ENCODE data around the gene RMDN2.

RMDN2 gene

DNA sequence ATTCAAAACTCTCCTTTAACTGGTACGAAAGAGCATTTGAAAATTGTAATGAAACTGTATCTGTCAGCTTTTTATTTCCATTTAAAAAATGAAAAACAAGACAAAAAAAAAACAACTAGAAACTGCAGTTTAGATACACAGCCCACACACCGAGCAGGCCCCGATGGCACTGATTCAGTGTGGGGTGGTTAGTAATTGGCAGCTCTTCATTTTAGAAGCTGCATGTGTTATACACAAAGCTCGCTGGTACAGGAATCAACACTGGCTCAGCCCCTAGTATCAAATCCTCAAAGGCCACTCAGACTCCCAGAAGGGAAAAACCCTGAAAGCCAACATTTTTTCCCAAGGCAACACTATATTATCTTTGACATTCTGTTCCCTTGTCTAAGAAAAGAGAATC is 30.5 kb upstream of the RMDN2 start:
- Histone ChIP-seq H3K4me3 (ENCODE audit: low read depth, low read length) (no peak overlapping the region), H3K36me3 (ENCODE audit: control insufficient read depth in 2 of 2, insufficient read depth in 1 of 2, low read length in 2 of 2) (no peaks in the 10 kb centered on the region), H3K4me1 (ENCODE audit: control insufficient read depth, insufficient read depth, low read length) (0 out of 2 replicates have a peak, but pooled peaks cover 2% of the 10 kb centered on the region), H3K27ac (ENCODE audit: extremely low read depth, low read depth, low read length) (no peak overlapping the region), H3K9me3 (ENCODE audit: control insufficient read depth, insufficient read depth, low read depth, low read length) (no peaks in the 10 kb centered on the region)
- TF ChIP-seq PRDM2 (tag by site-specific recombination; IDR thresholded peaks at IDR 0.05; ENCODE audit: borderline replicate concordance) (no peak), ZNF155 (tag by site-specific recombination; IDR thresholded peaks at IDR 0.05) (no peak), ZNF610 (tag by site-specific recombination; IDR thresholded peaks at IDR 0.05; ENCODE audit: borderline replicate concordance) (no peak), ZNF37A (tag by site-specific recombination; IDR thresholded peaks at IDR 0.05) (no peak), ZNF18 (tag by site-specific recombination; IDR thresholded peaks at IDR 0.05) (no peak), ZNF114 (tag by site-specific recombination; IDR thresholded peaks at IDR 0.05) (no peak), GLI4 (tag by site-specific recombination; IDR thresholded peaks at IDR 0.05) (no peak), ZNF133 (tag by site-specific recombination; IDR thresholded peaks at IDR 0.05) (no peak), ZNF558 (tag by site-specific recombination; IDR thresholded peaks at IDR 0.05) (no peak), ZNF837 (tag by site-specific recombination; IDR thresholded peaks at IDR 0.05) (no peak)
- TF ChIP-seq, protein P1, sequence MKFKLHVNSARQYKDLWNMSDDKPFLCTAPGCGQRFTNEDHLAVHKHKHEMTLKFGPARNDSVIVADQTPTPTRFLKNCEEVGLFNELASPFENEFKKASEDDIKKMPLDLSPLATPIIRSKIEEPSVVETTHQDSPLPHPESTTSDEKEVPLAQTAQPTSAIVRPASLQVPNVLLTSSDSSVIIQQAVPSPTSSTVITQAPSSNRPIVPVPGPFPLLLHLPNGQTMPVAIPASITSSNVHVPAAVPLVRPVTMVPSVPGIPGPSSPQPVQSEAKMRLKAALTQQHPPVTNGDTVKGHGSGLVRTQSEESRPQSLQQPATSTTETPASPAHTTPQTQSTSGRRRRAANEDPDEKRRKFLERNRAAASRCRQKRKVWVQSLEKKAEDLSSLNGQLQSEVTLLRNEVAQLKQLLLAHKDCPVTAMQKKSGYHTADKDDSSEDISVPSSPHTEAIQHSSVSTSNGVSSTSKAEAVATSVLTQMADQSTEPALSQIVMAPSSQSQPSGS (tag by site-specific recombination; IDR thresholded peaks at IDR 0.05; ENCODE audit: low read depth) = no peak
- POLR2A ChIA-PET = no interaction called here
- CTCF ChIA-PET = interaction anchor here (0.9 to 1.2 kb wide), 2 partner anchors 29 to 499 kb away, joined by 4 to 10 read pairs; no protein-coding TSS in a partner anchor

GRCh38 chr2:37895140-37895539 is 29.9 kb upstream of the RMDN2 start:
- POLR2A ChIA-PET = no interaction called here
- H3K36me3 ChIP-seq (ENCODE audit: control insufficient read depth in 2 of 2, insufficient read depth in 1 of 2, low read length in 2 of 2) = no peaks in the 10 kb centered on the region
- CTCF ChIA-PET = interaction anchor here (1.2 kb wide), 1 partner anchor 499 kb away, joined by 10 read pairs; no protein-coding TSS in a partner anchor
- TF ChIP-seq BCL11A (tag by site-specific recombination; IDR thresholded peaks at IDR 0.05; ENCODE audit: low read depth) = no peak
- no peak for TF ChIP-seq ZNF658 (tag by site-specific recombination; IDR thresholded peaks at IDR 0.05)
- TF ChIP-seq ZNF140 (tag by site-specific recombination; IDR thresholded peaks at IDR 0.05) = no peak
- no peak for TF ChIP-seq PATZ1 (tag by site-specific recombination; IDR thresholded peaks at IDR 0.05)
- no peak for TF ChIP-seq ZNF121 (tag by site-specific recombination; IDR thresholded peaks at IDR 0.05)
- no peak for TF ChIP-seq MYNN (tag by site-specific recombination; IDR thresholded peaks at IDR 0.05; ENCODE audit: borderline replicate concordance)
- TF ChIP-seq ZNF580 (tag by site-specific recombination; IDR thresholded peaks at IDR 0.05) = no peak
- TF ChIP-seq HOXA7 (CRISPR knock-in tag; IDR thresholded peaks at IDR 0.05; ENCODE audit: borderline replicate concordance) = no peak
- no peak for TF ChIP-seq ZNF214 (tag by site-specific recombination; IDR thresholded peaks at IDR 0.05; ENCODE audit: borderline replicate concordance)
- no peak for TF ChIP-seq ZNF501 (tag by site-specific recombination; IDR thresholded peaks at IDR 0.05)
- TF ChIP-seq ZNF776 (tag by site-specific recombination; IDR thresholded peaks at IDR 0.05; ENCODE audit: borderline replicate concordance) = no peak
- no peak for TF ChIP-seq ZNF561 (tag by site-specific recombination; IDR thresholded peaks at IDR 0.05; ENCODE audit: borderline replicate concordance)
- TF ChIP-seq ZNF76 (tag by site-specific recombination; IDR thresholded peaks at IDR 0.05; ENCODE audit: borderline replicate concordance, low read depth) = no peak
- no peak for TF ChIP-seq ZNF133 (tag by site-specific recombination; IDR thresholded peaks at IDR 0.05)
- TF ChIP-seq ZNF629 (tag by site-specific recombination; IDR thresholded peaks at IDR 0.05) = no peak

More at GRCh38 chr2:37895140-37895539, 29.9 kb upstream of the RMDN2 start:
- Histone ChIP-seq H3K4me3 (ENCODE audit: low read depth, low read length) (no peak overlapping the region), H3K27ac (ENCODE audit: extremely low read depth, low read depth, low read length) (no peak overlapping the region), H3K9me3 (ENCODE audit: control insufficient read depth, insufficient read depth, low read depth, low read length) (no peaks in the 10 kb centered on the region), H3K4me1 (ENCODE audit: control insufficient read depth, insufficient read depth, low read length) (0 out of 2 replicates have a peak, but pooled peaks cover 2% of the 10 kb centered on the region)

Measured in HEK293 (cell line).